Mononuclear cell (primary cell): ENCODE data around the gene CFAP74. TPM values are rescaled to one million over a fixed set of nuclear protein-coding genes. Genes with fewer than 3 reads are reported as not detected.
"Not testable (repeated sequence)": the region's sequence is repeated elsewhere in the genome, so short reads cannot be mapped to it uniquely, and the experiment has no call there.

ENCODE experiments used
- H3K27me3 ChIP-seq: 2 replicates; pipeline ENCODE4 v1.6.0; 2011; ENCODE audit warnings: low read length, control low read depth; ENCODE audit not compliant: insufficient read depth
- H3K4me1 ChIP-seq: 2 replicates; pipeline ENCODE4 v1.5.1; 2011; ENCODE audit warnings: mild to moderate bottlenecking, low read length, control low read depth; ENCODE audit not compliant: insufficient read depth
- H3K4me3 ChIP-seq: 2 replicates; pipeline ENCODE4 v1.5.1; 2011; ENCODE audit warnings: mild to moderate bottlenecking, low read length, moderate library complexity
- H3K9me3 ChIP-seq: 2 replicates; pipeline ENCODE4 v1.5.1; 2011; ENCODE audit warnings: low read depth, mild to moderate bottlenecking, control low read depth, low read length
- total RNA-seq: library from RNA; depleted of rRNA; stranded (reverse); fragments of >200 nt; gene quantifications from one replicate; pipeline ENCODE4 v1.2.3, GENCODE V29; 2012

CFAP74 gene
- total RNA-seq, 1 donor = under 0.01 TPM

DNA sequence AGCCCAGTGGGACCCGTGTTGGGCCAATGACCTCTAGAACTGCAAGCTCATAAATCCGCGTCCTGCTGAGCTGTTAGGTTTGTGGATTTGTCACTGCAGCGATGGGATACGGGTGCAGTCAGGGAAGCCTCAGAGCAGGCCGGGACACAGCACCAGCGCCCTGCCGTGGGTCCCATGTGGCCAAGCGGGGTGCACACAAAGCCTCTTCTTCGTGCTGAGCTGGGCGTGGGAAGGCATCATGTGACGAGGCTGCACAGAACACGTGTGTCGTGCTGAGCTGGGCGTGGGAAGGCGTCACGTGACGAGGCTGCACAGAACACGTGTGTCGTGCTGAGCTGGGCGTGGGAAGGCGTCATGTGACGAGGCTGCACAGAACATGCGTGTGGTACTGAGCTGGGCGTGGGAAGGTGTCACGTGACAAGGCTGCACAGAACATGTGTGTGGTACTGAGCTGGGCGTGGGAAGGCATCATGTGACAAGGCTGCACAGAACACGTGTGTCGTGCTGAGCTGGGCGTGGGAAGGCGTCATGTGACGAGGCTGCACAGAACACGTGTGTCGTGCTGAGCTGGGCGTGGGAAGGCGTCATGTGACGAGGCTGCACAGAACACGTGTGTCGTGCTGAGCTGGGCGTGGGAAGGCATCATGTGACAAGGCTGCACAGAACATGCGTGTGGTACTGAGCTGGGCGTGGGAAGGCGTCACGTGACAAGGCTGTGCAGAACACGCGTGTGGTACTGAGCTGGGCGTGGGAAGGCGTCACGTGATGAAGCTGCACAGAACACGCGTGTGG lies 24.7 kb downstream of the CFAP74 start:
- not testable (repeated sequence) for H3K4me1 ChIP-seq, H3K9me3 ChIP-seq, H3K4me3 ChIP-seq, H3K27me3 ChIP-seq

DNA sequence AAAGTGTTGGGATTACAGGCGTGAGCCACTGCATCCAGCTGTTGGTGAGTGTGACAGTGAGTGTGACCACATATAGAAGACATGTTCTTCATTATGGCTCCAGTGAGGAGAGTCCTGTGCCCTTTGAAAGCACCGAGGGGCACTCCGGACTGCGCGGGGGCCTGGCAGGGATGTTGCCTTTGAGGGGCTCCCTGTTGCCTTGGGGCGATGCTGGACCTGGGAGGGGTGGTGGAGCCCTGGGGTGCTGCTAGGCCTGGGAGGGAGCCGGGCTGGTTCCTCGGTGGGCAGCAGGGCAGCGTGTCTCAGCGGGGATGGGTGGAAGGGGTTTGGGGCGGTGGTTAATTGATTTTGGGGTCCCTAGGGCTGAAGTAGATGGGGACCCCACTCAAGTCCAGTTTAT lies 25.5 kb downstream of the CFAP74 start:
- H3K27me3 ChIP-seq = no peaks in the 10 kb centered on the region
- H3K9me3 ChIP-seq = no peaks in the 10 kb centered on the region
- no peak overlapping the region for H3K4me3 ChIP-seq
- no peaks in the 10 kb centered on the region for H3K4me1 ChIP-seq

DNA sequence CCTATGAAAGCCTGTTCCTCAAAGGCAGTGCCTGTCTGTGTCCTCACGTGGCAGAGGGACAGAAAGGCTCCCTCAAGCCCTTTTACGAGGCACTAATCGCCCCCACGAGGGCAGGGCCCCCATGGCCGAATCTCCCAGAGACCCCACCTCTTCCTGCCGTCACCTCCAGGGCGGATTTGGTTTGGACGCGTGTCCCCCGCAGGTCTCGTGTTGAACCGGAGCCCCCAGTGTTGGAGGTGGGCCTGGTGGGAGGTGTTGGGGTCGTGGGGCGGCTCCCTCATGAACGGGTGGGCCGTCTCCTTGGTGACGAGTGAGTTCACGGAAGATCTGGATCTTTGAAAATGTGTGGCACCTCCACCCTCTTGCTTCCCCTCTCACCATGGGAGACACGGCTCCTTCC lies 27.6 kb downstream of the CFAP74 start:
- H3K4me3 ChIP-seq = no peak overlapping the region

DNA sequence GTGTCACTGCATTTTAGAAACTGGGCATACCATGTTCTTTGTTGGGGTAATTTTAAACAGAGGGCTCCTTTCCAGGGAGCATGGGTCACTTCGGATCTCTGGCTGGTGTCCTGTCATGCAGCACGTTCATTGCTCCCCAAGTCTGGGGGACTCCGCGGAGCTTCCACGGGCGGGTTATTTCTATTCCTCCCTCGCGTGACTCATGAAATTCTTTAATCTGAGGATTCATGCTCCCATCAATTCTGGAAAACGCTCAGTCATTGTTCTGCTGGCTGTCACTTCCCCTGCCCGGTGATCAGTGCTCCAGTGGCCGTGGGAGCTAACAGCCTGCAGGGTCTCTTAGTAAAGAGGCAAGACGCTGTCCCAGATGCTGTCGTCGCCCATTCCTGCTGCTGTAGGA lies 28.1 kb downstream of the CFAP74 start:
- H3K27me3 ChIP-seq = no peaks in the 10 kb centered on the region
- no peak overlapping the region for H3K4me3 ChIP-seq

More for the DNA sequence above, 27.6 kb downstream of the CFAP74 start:
- Histone ChIP-seq H3K9me3 (no peaks in the 10 kb centered on the region), H3K4me1 (no peaks in the 10 kb centered on the region), H3K27me3 (no peaks in the 10 kb centered on the region)

DNA sequence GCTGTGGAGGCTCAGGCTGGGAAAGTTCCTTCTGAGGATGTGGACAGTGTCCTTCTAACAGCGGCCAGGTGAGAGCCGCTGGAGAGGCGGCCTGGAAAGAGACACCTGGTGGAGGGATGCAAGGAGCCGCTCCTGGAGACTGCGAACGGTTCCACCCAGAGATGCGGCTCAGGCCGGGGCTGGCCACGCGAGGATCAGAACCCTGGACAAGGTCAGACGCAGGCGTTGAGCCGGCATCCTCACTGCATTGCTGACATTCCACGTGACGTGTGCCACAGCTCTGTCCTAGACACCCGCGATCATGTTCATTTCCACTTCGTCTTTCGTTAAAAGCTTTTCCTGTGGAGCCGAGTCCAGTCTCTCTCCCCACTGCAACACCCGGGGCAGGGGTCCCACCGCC lies 28.8 kb downstream of the CFAP74 start:
- H3K9me3 ChIP-seq = no peaks in the 10 kb centered on the region
- no peak overlapping the region for H3K4me3 ChIP-seq
- no peaks in the 10 kb centered on the region for H3K4me1 ChIP-seq
- no peaks in the 10 kb centered on the region for H3K27me3 ChIP-seq

More for the DNA sequence above, 28.1 kb downstream of the CFAP74 start:
- H3K9me3 ChIP-seq = no peaks in the 10 kb centered on the region
- H3K4me1 ChIP-seq = no peaks in the 10 kb centered on the region

DNA sequence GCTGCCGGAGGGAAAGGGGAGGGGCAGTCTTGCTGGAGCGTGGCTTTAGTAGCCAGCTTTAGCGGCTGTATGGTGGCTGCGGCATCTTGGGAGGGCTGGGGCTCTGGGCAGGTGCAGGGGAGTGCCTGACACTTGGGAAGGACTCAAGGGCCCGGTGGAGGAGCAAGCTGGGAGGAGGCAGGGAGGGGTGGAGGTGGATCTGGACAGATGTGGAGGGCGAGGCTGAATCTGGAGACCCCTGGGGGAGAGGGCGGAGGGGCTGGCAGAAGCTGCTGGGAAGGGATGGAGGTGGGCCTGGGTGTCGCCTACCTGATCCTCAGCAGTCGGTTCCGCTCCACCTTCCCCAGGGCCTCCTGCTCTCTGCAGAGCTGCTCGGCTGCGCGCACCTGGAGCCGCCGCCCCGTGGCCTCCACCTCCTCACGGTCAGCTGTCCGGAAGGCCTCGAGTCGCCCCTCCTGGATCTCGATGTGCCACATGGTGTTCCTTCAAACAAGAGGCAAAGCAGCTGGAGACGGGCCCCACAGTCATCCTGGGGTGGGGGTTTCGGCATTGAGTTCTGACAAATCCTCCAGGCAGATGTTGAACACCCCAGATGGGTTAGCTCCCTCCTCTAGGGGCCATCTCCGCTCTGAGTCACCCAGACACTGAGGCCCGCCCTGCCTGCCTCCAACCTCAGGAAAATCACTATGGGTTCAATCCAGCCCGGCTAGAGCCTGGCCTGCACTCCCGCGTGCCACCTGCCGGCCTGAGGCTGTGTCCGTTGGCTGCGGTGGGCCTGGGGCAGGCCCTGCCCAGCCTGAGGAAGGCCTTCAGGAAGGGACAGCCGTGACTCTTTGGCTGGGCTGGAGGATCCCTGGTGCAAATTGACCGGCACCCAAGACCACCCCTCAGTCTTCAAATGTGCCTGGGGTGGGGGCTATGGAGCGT lies 29.6 kb downstream of the CFAP74 start:
- Histone ChIP-seq H3K4me3 (no peak overlapping the region), H3K9me3 (no peaks in the 10 kb centered on the region), H3K4me1 (no peaks in the 10 kb centered on the region), H3K27me3 (no peaks in the 10 kb centered on the region)

DNA sequence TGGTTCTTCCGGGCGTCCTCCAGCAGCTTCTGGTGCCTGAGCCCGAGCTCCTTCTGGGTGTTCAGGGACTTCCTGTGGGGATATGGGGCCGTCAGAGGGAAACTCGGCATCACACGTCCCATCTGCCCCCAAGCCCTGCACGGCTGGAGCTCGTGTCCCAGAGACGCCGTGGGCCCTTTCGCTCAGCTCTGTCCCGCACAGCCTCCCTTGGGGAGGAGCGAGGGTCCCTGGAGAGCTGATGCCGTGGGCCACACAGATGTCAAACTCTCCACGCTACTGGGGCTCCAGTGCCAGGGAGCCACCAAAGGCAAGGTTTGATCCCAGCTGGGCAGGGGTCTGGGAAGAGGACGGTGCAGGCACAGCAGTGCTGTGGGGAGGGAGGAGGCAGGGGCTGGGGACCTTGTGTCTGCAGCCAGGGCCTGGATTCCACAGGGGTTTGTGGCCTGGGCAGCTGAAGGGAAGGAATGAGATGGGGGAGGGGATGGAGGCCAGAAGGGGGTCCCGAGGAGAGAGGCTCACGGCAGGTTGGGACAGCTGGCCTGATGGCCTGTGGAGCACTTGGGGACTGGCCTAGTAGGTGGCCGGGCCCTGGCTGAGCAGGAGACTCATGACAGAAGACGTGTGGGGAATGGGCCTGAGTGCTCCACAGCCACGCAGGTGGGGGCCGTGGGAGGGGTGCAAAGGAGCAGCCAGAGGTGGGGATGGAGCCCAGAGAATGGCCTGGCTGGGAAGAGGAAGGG lies 30.4 kb downstream of the CFAP74 start:
- no peaks in the 10 kb centered on the region for H3K27me3 ChIP-seq
- H3K4me1 ChIP-seq = no peaks in the 10 kb centered on the region
- H3K4me3 ChIP-seq = no peak overlapping the region
- no peaks in the 10 kb centered on the region for H3K9me3 ChIP-seq

DNA sequence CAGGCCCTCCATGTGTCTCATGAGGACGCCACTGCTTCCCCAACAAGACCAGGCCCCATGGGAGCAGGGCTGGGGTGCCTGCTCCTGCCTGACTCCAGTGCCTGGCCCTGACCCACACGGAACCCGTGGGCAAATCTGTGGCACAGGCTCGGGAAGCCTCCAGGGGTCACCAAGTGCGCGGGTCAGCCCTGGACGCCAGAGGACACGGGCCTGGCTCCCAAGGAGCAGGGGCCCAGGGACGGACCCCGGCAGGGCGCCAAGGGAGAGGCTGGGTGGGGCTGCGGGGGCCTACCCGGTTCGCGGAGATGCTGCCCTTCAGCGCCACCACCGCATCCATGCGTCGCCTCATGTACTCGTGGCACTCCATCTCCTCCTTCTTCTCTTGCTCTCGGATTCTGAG lies 31.9 kb downstream of the CFAP74 start:
- H3K4me1 ChIP-seq = no peaks in the 10 kb centered on the region
- no peaks in the 10 kb centered on the region for H3K27me3 ChIP-seq
- no peaks in the 10 kb centered on the region for H3K9me3 ChIP-seq
- H3K4me3 ChIP-seq = no peak overlapping the region

DNA sequence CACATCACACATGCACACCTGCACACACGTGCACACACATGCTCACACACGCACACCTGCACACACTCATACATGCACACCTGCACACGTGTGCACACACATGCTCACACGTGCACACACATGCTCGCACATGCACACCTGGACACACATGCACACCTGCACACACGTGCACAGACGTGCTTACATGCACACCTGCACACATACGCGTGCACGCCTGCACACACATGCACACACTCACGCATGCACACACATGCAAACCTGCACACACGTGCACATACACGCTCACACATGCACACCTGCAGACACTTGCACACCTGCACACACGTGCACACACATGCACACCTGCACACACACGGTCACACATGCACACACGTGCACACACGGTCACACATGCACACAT lies 32.6 kb downstream of the CFAP74 start:
- H3K27me3 ChIP-seq = no peaks in the 10 kb centered on the region
- no peaks in the 10 kb centered on the region for H3K4me1 ChIP-seq
- H3K9me3 ChIP-seq = no peaks in the 10 kb centered on the region
- no peak overlapping the region for H3K4me3 ChIP-seq

DNA sequence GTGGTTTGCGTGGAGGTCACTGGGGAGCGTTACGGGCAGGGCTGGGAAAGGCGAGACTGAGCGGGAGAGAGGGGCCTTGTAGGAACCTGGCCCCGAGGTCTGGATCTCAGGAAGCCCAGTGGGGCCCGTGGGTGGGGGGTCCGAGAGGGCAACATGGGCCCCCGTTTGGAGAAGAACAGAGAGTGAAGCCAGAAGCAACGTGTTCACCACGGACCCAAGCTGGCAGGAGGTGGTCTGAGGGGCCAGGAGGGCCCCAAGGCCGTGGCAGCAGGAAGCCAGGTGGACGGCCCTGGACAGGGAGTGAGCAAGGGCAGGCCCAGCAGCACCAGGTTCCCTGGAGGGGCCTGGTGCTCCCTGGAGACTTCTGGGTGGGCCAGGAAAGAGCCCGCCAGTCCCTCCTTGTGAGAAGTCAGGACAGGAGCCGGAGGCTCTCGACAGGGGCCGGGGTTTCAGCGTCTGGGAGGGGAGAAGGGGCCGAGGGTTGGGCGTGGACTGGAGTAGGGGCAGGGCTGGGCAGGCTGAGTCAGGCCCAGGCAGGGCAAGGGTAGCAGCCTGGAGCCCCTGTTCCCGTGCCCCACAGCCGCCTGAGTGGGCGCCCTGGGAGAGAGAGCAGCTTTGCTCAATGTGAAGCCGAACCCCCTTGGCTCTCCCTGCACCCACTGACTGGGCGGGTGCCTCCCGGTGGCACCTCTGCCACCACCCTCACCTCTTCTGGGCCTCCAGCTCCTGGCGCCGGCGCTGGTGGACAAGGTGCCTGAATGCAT lies 33.5 kb downstream of the CFAP74 start:
- Histone ChIP-seq H3K9me3 (no peaks in the 10 kb centered on the region), H3K4me1 (no peaks in the 10 kb centered on the region), H3K4me3 (no peak overlapping the region), H3K27me3 (no peaks in the 10 kb centered on the region)

DNA sequence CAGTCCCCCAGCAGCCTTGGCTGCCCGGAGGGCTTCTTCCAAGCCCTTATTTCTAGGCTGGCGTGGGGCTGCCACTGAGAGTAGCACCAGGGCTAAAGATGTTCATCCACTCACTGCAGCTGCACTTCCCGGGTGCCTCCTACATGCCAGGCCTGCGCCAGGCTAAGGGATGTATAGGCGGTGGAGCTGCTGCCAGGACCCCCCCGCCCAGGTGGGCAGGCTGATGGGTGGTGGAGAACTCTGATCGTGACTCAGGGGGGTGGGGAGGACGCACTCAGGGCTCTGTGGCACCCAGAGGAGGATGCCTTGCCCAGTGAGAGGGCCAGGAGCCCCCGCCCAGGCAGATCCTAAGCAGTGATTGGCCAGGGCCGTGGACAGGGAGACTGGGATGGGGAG lies 34.1 kb downstream of the CFAP74 start:
- no peaks in the 10 kb centered on the region for H3K27me3 ChIP-seq
- H3K9me3 ChIP-seq = no peaks in the 10 kb centered on the region
- H3K4me1 ChIP-seq = no peaks in the 10 kb centered on the region
- H3K4me3 ChIP-seq = no peak overlapping the region

DNA sequence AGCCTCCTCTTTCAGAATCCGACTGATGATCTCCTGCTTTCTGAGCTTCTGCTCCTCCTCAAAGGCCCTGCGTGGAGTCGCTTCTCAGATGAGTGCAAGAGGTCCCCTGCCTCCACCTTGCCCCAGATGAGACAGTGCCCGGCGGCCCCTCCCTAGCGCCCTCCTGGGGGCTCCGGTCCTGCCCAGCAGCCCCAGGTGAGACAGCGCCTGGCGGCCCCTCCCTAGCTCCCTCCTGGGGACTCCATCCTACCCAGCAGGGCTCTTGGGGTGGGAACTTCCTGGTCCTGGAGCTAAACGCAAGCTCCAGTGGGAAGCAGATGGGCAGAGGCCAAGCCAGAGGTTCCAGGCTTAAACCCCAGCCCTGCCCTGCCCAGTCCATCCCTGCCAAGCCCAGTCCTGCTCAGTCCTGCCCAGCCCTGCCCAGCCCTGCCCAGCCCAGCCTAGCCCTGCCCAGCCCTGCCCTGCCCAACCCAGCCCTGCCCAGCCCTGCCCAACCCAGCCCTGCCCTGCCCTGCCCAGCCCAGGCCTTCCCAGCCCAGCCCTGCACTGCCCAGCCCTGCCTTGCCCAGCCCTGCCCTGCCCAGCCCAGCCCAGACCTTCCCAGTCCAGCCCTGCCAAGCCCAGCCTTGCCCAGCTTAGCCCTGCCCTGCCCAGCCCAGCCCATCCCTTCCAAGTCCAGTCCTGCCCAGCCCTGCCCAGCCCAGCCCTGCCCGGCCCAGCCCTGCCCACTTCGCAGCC lies 34.6 kb downstream of the CFAP74 start:
- Histone ChIP-seq H3K27me3 (no peaks in the 10 kb centered on the region), H3K4me1 (no peaks in the 10 kb centered on the region), H3K4me3 (no peak overlapping the region), H3K9me3 (no peaks in the 10 kb centered on the region)

DNA sequence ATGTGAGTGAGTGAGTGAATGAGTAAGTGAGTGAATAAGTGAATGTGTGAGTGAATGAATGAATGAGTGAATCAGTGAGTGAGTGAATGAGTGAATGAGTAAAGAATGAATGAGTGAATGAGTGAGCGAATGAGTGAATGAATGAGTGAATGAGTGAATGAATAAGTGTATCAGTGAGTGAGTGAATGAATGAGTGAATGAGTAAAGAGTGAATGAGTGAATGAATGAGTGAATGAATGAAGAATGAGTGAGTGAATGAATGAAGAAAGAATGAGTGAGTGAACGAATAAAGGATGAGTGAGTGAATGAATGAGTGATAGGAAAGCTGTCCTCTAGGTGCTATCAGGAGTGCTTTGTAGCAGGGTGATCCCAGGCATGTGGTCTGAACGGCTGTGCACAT lies 35.7 kb downstream of the CFAP74 start:
- no peaks in the 10 kb centered on the region for H3K27me3 ChIP-seq
- H3K4me3 ChIP-seq = no peak overlapping the region
- no peaks in the 10 kb centered on the region for H3K4me1 ChIP-seq
- H3K9me3 ChIP-seq = no peaks in the 10 kb centered on the region

DNA sequence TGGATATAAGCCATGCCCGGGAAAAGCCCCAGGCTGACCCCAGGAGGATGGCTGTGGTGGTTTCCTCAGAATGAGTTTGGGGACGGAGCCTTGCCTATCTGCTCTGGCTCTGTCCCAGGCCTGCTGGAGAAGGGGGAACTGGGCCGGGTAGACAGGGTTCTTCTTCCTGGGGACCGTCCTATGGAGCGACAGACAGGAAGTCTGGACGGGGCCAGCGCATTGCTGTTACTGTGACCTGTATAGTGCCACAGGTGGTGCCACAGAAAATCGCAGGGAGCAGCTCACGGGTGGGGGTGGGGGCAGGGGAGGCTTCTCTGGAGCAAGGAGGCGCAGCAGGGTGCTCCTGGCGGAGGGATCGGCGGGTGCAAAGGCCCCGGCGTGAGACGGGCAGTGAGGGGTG lies 36.4 kb downstream of the CFAP74 start:
- no peaks in the 10 kb centered on the region for H3K27me3 ChIP-seq

More for the DNA sequence above, 36.4 kb downstream of the CFAP74 start:
- Histone ChIP-seq H3K4me1 (no peaks in the 10 kb centered on the region), H3K9me3 (no peaks in the 10 kb centered on the region), H3K4me3 (no peak overlapping the region)
